ENCODE data around the gene RIT1.

DNA sequence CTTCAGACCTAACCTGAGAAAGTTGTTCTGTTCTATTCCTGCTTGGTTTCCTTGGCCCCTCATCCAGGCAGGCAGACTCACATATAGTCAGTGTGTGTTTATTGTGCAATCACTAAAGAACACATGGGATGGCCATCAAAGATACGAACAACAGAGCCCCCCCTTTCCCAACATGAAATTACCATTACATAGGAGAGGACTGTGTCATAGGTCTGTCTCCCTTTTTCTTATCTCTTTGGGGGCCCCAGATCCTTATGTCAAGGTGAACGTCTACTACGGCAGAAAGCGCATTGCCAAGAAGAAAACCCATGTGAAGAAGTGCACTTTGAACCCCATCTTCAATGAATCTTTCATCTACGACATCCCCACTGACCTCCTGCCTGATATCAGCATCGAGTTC is 30.2 kb downstream of the RIT1 start:
- TF ChIP-seq, protein P1, sequence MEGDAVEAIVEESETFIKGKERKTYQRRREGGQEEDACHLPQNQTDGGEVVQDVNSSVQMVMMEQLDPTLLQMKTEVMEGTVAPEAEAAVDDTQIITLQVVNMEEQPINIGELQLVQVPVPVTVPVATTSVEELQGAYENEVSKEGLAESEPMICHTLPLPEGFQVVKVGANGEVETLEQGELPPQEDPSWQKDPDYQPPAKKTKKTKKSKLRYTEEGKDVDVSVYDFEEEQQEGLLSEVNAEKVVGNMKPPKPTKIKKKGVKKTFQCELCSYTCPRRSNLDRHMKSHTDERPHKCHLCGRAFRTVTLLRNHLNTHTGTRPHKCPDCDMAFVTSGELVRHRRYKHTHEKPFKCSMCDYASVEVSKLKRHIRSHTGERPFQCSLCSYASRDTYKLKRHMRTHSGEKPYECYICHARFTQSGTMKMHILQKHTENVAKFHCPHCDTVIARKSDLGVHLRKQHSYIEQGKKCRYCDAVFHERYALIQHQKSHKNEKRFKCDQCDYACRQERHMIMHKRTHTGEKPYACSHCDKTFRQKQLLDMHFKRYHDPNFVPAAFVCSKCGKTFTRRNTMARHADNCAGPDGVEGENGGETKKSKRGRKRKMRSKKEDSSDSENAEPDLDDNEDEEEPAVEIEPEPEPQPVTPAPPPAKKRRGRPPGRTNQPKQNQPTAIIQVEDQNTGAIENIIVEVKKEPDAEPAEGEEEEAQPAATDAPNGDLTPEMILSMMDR (conservative IDR thresholded peaks at IDR 0.05; ENCODE audit: low read depth, low read length): no peak
- TF ChIP-seq EZH2 (IDR thresholded peaks at IDR 0.05; ENCODE audit: low read length, unreplicated experiment): no peak
